Stimulated activated CD8-positive, alpha-beta memory T cell treated with anti-CD3 and anti-CD28 coated beads, Interleukin-2, amount 100 ng/mL, for 48 hours (primary cell): Measurements from ENCODE around the gene KIF3A.

ENCODE experiments used
- DNase-seq, 2 donors: peaks; one replicate each; pipeline ENCODE4 v3.0.0-alpha.2; 2020; ENCODE audit warnings: low read depth in 2 of 2

KIF3A gene

DNA sequence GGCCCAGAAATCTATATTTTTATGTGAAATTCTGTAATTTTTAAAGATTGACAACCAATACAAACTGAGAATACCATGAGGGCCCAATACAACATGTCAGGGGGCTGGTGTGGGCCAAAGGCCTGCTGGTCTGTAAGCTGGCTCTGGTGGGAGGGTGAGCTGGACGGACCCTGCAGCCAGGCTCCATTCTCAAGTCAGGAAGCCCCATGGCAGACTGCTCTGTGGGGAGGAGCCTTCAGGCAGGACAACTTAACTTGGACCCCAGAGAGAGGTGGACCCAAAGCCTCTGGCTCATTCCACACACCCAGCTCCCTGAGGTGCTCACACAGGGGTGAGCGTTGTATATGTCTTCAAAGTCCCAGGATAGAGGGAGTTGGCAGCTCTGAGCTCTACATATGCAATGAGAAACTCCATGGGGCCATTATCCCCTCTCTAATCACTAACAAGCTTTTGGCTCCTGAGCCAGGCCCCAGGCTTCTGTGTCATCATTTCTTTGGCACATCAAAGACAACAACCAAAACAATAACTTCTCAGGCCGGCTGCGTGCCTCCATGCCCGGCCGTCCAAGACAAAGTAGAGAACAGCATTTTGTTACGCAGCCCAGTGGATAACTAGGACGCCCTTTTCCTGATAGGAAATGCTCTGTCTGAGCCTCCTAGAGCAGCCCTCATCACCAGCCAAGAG lies 33.3 kb upstream of the KIF3A start:
- DNase-seq, result no peak

GRCh38 chr5:132768485-132768868 lies 31.1 kb upstream of the KIF3A start:
- no peak for DNase-seq

DNA sequence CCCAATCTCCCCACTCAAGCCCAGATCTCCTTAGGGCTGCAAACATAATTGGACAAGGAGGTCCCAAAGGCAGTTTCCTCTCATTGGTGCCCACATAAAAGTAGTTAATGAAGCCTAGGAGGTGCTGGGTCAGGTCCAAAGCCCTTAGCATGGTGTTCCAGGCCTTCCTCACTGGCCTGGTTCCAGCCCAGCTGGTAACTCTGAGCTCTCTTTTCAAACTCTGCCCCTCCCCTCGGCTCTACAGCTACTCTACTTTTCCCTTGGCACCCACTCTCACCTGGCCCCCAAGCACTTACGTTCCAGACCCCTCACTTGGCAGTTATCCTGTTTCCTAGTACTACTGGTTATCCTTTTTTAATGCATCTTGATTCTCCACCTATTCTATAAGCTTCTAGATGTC lies 29.8 kb upstream of the KIF3A start:
- DNase-seq, result no peak

GRCh38 chr5:132766806-132767055 lies 29.4 kb upstream of the KIF3A start:
- DNase-seq, result no peak

DNA sequence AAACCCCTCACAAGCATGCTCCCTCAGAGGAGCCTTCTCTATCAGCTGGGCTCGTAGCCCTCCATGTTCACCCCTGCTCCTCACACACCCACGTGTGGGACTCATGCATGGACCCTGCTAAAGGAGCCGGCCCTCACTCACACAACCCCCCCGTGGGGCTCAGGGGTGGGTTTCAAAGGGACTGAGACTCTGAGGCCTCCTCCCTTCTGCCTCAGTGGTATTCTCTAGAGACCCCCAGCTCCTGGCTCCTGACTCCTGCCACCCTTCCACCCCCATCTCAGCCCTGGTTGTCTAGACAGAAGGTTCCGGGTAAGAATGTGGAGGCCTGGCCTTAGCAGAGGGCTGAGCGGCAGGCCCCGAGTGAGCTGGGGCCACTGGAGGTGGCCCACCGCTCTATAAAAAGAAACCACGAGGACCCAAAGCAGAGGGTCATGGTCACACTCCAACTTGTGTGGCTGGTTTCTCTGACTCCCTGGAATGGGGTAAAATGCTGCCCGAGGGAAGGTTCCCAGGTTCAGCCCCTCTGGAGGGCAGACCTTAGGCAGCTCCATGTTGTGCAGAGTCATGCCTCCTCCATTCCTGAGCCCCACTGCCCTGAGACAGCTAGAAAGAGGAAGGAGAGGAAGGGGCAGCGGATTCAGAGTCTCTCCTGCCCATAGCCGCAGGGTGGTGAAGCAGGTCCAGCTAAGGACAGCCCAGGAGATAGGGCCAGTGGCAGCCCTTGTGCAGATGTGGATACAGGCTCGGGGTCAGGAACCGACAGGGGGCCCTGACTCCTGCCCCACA lies 28.9 kb upstream of the KIF3A start:
- DNase-seq, result no peak

- no peak for DNase-seq
Observed at GRCh38 chr5:132765311-132766019, 28.1 kb upstream of the KIF3A start.

- DNase-seq, result no peak
Observed at GRCh38 chr5:132764671-132765238, 27.4 kb upstream of the KIF3A start.

DNA sequence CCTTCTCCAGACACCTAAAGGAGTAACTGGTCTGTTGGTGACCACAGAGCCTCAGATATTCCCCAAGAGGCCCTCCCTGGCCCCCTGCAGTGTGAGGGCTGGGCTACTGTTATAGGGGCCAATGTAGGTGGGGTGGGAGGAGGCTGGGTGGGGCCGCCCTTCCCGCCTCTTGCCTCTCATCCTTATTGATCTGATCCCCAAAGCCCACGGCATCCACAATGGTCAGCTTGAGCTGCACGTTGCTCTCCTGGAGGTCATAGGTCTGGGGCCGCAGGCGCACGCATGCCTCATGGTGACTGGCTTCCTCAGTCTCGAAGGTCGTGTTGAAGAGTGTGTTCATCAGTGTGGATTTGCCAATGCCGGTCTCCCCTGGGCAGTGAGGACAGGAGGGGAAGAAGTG lies 26.7 kb upstream of the KIF3A start:
- DNase-seq, result no peak

DNA sequence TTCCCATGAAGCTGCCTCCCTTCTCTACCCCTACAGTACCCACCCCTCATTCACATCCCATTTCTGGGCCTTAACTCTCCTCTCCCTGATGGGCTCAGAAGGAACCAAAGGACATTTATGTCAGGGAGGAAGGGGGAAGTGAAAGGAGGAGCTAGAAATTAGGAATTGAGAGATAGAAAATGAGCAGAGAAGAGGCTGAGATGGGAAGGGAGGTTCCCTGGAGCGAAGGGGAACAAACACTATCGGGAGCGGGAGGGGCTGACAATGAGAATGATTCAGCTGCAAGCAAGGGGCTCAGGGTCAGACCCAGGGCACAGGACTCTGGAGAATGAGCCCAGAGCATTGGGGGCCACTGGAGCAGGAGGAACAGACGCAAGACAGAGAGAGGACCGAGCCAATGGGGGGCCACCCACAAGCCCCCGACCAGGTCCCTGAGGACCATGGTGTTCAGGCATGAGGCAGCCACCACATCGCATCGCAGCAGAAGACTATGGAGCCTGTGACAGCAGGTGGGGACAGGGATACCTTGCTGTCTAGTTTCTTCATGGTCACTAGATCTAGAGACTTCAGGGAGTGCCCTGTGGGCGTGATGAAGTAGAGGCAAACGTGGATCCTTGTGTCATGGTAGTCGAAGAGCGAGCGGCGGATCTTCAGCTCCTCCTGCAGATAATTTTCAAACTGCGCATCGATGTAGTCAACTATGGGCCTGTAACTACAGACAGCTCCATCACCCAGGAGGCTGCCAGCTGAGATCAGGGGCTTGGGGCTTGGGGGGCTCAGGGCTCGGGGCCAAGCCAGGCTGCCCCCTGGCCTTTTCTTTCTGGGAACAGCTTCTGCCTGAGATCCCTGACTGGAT lies 26.1 kb upstream of the KIF3A start:
- no peak for DNase-seq

GRCh38 chr5:132762246-132763000 lies 25.1 kb upstream of the KIF3A start:
- DNase-seq, result no peak

- DNase-seq, result no peak
Observed at GRCh38 chr5:132761321-132762240, 24.2 kb upstream of the KIF3A start.

DNA sequence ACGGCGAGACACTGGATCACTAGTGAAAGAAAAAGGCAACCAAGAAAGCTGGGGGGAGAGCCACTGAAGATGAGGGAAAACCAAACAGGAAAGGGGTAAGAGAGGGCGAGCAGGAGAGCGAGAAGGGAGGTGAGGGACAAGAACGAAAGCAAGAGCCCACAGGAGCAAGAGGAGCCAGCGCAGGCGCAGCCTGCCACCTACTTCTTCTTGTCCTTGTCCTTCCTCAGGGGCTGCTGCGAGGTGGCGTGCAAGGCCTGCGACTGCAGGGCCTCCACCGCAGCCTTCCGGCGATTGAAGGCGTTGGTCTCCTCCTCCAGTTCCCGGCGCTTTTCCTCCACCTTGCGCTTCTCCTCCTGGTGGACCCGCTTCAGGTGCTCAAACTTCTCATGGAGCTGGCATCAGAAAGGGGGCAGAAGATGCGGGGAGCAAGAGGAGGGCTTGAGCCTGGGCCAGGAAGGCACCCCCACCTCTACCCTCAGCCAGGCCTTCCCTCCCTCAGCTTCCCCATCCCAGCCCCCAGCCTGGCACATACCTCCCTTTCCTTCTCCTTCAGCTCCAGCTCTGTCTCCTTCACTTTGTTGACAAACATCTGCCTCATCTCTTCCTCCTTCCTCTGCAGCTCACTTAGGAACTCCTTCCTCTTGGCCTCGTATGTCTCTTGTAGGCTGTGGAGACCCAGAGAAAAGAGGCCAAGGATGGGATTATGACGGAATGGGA lies 23.4 kb upstream of the KIF3A start:
- no peak for DNase-seq

DNA sequence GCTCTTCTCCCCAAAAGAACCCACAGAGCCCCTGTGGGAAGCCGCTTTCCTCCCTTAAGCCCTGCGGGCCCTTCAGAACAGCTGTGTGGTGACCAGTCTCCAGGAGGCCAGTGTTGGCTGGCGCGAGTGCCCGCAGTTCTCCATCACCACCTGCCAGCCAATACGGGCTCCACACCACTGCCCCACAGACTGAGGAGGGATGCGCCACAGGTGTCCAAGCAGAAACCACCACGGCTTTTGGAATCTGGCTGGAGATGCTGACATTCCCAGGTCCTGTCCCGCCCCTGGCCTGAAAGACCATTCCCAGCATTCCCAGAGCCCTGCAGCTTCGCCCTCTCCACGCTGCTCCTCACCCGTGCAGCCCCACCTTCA lies 22.7 kb upstream of the KIF3A start:
- no peak for DNase-seq

- no peak for DNase-seq
Observed at GRCh38 chr5:132759114-132760048, 22.0 kb upstream of the KIF3A start.

- no peak for DNase-seq
Observed at GRCh38 chr5:132758451-132758850, 21.1 kb upstream of the KIF3A start.

- no peak for DNase-seq
Observed at GRCh38 chr5:132756542-132756941, 19.2 kb upstream of the KIF3A start.

GRCh38 chr5:132754947-132755346 lies 17.6 kb upstream of the KIF3A start:
- DNase-seq, result no peak

- DNase-seq, result no peak
Observed at GRCh38 chr5:132754111-132754510, 16.8 kb upstream of the KIF3A start.
